Left ventricle myocardium inferior (tissue), 1 donor: ENCODE data around the gene PCDHGA11. TPM values are rescaled to one million over a fixed set of nuclear protein-coding genes. Genes with fewer than 3 reads are reported as not detected.
"Not testable (repeated sequence)": the region's sequence is repeated elsewhere in the genome, so short reads cannot be mapped to it uniquely, and the experiment has no call there.

Experiments
- DNase-seq: peaks from one replicate; pipeline ENCODE4 v3.0.0-alpha.2; 2020
- H3K27ac ChIP-seq: fragments of 200-600 bp; replicated peaks from 2 replicates; pipeline ENCODE4 v1.8.0; 2021
- H3K27me3 ChIP-seq: fragments of 200-600 bp; 2 replicates; pipeline ENCODE4 v1.8.0; 2021; ENCODE audit warnings: low read depth
- H3K36me3 ChIP-seq: fragments of 200-600 bp; 2 replicates; pipeline ENCODE4 v1.8.0; 2021
- H3K4me1 ChIP-seq: fragments of 200-600 bp; 2 replicates; pipeline ENCODE4 v1.8.0; 2021
- H3K4me3 ChIP-seq: fragments of 200-600 bp; 2 replicates; pipeline ENCODE4 v1.8.0; 2021; ENCODE audit warnings: mild to moderate bottlenecking, moderate library complexity
- H3K9me3 ChIP-seq: fragments of 200-600 bp; replicated peaks from 2 replicates; pipeline ENCODE4 v1.8.0; 2021
- CTCF ChIP-seq: fragments of 200-600 bp; IDR thresholded peaks from 2 replicates; pipeline ENCODE4 v1.8.0; 2021; ENCODE audit warnings: antibody characterized with exemption, mild to moderate bottlenecking, borderline replicate concordance
- intact Hi-C: fragments of 100-400 bp; cut with micrococcal nuclease; formaldehyde crosslinking; loops from one replicate; pipeline ENCODE4 v1.11.0; 2022
- total RNA-seq: library from RNA; stranded (reverse); fragmentation: NEBNext Ultra II Directional; extraction: Animal tissue kit (Norgen Biotek cat#: 25700); gene quantifications from one replicate; pipeline ENCODE4 v1.2.1, GENCODE V29; 2021
- donor health status: DM: no; HTN: yes; CAD: no; lungs with severe emphysema.

Gene PCDHGA11
- total RNA-seq, 1 donor from 2014 or later: 3.8 TPM

DNA sequence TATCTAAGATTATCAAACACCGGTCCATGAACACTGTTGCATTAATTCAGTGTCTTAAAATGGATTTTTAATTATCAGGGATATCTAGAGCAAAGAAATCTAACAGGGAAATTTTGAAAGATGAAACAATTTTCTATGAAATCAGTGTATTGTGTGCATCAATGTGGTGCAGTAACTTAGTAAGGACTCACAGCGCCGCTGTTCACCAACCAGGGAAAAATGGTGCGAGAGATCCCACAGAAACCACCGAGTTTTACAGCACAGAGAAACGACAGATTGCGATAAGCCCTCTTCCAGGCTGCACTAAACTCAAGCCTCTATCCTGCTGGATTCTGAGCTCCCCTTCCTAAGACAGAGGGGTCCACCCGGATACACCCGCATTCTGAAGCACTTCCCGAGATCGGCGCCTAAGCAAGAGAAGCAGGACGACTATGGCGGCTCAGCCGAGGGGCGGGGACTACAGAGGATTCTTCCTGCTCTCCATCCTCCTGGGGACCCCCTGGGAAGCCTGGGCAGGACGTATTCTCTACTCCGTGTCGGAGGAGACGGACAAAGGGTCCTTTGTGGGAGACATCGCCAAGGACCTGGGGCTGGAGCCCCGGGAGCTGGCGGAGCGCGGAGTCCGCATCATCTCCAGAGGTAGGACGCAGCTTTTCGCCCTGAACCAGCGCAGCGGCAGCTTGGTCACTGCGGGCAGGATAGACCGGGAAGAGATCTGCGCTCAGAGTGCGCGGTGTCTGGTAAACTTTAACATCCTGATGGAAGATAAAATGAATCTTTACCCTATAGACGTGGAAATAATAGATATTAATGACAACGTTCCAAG is 38.2 kb upstream of the PCDHGA11 start, which contains the start of gene PCDHGA7:
Gene PCDHGA7 (plus strand): TSS at position 274 of the 826 bp plus-strand sequence. CDS start 158 bp downstream, at position 432.
- TF ChIP-seq CTCF: peak; percentile 47
- peak within 1 kb of the TSS; percentile 51 for H3K4me3 ChIP-seq
- peaks cover 38% of the 10 kb centered on the region for H3K36me3 ChIP-seq
- peaks cover 4% of the 10 kb centered on the region for H3K4me1 ChIP-seq
- DNase-seq: no peak
- H3K27ac ChIP-seq: peak within 1 kb of the TSS; percentile 13
- intact Hi-C loops: no loop called here
- H3K27me3 ChIP-seq: no peaks in the 10 kb centered on the region
- peaks cover 100% of the 10 kb centered on the region for H3K9me3 ChIP-seq

- H3K4me3 ChIP-seq: peak overlapping the region; percentile 51
- TF ChIP-seq CTCF: no peak
- no peak overlapping the region for H3K27ac ChIP-seq
- intact Hi-C loops: no loop called here
- H3K27me3 ChIP-seq: no peaks in the 10 kb centered on the region
- peaks cover 96% of the 10 kb centered on the region for H3K9me3 ChIP-seq
- DNase-seq: no peak
- peaks cover 7% of the 10 kb centered on the region for H3K4me1 ChIP-seq
- H3K36me3 ChIP-seq: peaks cover 33% of the 10 kb centered on the region
Measured at GRCh38 chr5:141383345-141383744, 37.5 kb upstream of the PCDHGA11 start.

DNA sequence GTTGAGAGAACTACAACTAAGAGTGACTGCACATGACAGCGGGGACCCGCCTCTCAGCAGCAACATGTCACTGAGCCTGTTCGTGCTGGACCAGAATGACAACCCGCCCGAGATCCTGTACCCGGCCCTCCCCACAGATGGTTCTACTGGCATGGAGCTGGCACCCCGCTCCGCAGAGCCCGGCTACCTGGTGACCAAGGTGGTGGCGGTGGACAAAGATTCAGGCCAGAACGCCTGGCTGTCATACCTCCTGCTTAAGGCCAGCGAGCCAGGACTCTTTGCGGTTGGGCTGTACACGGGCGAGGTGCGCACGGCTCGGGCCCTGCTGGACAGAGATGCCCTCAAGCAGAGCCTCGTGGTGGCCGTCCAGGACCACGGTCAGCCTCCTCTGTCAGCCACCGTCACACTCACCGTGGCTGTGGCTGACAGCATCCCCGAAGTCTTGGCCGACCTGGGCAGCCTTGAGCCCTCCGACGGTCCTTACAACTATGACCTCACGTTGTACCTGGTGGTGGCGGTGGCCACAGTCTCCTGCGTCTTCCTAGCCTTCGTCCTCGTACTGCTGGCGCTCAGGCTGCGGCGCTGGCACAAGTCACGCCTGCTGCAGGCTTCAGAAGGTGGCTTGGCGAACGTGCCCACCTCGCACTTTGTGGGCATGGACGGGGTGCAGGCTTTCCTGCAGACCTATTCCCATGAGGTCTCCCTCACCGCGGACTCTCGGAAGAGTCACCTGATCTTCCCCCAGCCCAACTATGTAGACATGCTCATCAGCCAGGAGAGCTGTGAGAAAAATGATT is 36.2 kb upstream of the PCDHGA11 start:
- Histone ChIP-seq H3K4me3 (no peak overlapping the region), H3K36me3 (peaks cover 38% of the 10 kb centered on the region), H3K27me3 (no peaks in the 10 kb centered on the region), H3K27ac (no peak overlapping the region), H3K4me1 (peaks cover 11% of the 10 kb centered on the region), H3K9me3 (peaks cover 96% of the 10 kb centered on the region)
- TF ChIP-seq CTCF: no peak
- intact Hi-C loops: no loop called here
- DNase-seq: no peak

DNA sequence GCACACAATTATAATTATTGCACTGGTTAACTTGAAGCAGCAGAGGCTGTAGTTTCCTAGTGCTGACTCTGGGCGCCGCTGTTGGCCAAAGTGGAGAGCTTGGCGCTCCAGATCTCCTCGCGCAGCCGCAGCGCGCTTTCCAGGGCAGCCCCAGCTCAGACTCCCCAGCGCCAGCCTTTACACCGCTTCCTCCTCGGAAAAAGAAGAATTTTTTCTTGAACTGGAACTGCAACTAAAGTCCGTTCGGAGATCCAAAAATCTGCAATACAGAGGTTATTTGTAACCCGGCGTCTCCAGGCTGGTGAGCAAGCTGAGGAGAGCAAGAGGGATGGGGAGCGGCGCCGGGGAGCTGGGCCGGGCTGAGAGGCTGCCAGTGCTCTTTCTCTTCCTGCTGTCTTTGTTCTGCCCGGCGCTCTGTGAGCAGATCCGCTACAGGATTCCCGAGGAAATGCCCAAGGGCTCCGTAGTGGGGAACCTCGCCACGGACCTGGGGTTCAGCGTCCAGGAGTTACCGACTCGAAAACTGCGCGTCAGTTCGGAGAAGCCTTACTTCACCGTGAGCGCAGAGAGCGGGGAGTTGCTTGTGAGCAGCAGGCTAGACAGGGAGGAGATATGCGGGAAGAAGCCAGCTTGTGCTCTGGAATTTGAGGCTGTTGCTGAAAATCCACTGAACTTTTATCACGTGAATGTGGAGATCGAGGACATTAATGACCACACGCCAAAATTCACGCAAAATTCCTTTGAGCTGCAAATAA is 33.1 kb upstream of the PCDHGA11 start, which contains the start of gene PCDHGB4:
Gene PCDHGB4 (plus strand): TSS at position 142 of the 755 bp plus-strand sequence. CDS start 187 bp downstream, at position 329.
- intact Hi-C loops: not testable (repeated sequence)
- peak; percentile 42 for DNase-seq

More for the DNA sequence above, 33.1 kb upstream of the PCDHGA11 start, which contains the start of gene PCDHGB4:
- Histone ChIP-seq H3K9me3 (peaks cover 96% of the 10 kb centered on the region), H3K36me3 (peaks cover 33% of the 10 kb centered on the region), H3K4me1 (peaks cover 30% of the 10 kb centered on the region), H3K4me3 (peak within 1 kb of the TSS; percentile 55)
- H3K27ac ChIP-seq, H3K27me3 ChIP-seq: not testable (repeated sequence)
- TF ChIP-seq CTCF: peak; percentile 71
